ENCODE data around the gene HOXA9.

Gene HOXA9

DNA sequence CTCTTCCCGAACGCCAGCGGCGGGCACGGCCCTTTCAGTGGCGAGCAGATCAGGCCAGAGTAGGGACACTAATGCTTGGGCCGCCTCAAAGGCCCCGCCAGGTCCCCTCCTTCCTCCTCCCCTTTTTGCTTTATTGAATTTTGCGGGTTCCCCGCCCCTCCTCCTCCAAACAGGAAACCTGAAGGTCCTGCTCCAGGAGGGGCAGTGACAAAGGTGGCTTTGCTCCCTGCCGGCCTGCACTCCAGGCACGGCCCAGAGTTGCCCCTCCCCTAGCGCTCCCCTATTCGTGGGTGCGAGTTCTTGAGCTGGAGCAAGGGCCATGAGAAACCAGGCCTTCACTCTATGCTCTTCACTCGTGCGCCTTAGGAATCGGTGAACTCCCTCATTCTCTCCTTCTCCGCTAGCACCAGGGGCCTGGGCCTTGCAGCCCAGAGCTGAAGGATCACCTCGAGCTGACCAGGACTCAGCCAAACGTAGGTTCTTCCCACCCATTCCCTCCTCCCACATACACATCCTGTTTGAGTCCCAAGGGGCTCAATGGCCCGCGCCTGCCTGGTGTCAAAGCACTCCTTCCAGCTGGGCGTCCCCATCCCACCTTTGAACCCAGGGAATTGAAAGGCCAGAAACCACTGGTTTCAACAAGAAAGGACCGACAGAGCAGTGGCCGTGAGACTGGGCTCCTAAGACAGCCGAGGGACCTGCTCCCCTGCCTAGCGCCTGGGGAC lies 17.1 kb downstream of the HOXA9 start (continued):
- TF ChIP-seq, protein P1, sequence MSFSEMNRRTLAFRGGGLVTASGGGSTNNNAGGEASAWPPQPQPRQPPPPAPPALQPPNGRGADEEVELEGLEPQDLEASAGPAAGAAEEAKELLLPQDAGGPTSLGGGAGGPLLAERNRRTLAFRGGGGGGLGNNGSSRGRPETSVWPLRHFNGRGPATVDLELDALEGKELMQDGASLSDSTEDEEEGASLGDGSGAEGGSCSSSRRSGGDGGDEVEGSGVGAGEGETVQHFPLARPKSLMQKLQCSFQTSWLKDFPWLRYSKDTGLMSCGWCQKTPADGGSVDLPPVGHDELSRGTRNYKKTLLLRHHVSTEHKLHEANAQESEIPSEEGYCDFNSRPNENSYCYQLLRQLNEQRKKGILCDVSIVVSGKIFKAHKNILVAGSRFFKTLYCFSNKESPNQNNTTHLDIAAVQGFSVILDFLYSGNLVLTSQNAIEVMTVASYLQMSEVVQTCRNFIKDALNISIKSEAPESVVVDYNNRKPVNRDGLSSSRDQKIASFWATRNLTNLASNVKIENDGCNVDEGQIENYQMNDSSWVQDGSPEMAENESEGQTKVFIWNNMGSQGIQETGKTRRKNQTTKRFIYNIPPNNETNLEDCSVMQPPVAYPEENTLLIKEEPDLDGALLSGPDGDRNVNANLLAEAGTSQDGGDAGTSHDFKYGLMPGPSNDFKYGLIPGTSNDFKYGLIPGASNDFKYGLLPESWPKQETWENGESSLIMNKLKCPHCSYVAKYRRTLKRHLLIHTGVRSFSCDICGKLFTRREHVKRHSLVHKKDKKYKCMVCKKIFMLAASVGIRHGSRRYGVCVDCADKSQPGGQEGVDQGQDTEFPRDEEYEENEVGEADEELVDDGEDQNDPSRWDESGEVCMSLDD (tag by site-specific recombination; IDR thresholded peaks at IDR 0.05), result peak; percentile 49
- TF ChIP-seq ZNF623 (tag by site-specific recombination; IDR thresholded peaks at IDR 0.05) (no peak), ZNF626 (tag by site-specific recombination; IDR thresholded peaks at IDR 0.05) (no peak), ZNF747 (tag by site-specific recombination; IDR thresholded peaks at IDR 0.05) (no peak), ZNF776 (tag by site-specific recombination; IDR thresholded peaks at IDR 0.05; ENCODE audit: borderline replicate concordance) (no peak), ZNF621 (tag by site-specific recombination; IDR thresholded peaks at IDR 0.05) (no peak), KLF7 (tag by site-specific recombination; IDR thresholded peaks at IDR 0.05; ENCODE audit: borderline replicate concordance) (no peak; the same call in 1 of the 2 replicates), ZSCAN16 (tag by site-specific recombination; IDR thresholded peaks at IDR 0.05) (no peak), ZNF658 (tag by site-specific recombination; IDR thresholded peaks at IDR 0.05) (no peak), ZNF214 (tag by site-specific recombination; IDR thresholded peaks at IDR 0.05; ENCODE audit: borderline replicate concordance) (no peak), ZNF571 (tag by site-specific recombination; IDR thresholded peaks at IDR 0.05) (no peak), PRDM1 (tag by site-specific recombination; IDR thresholded peaks at IDR 0.05) (no peak), GFI1B (tag by site-specific recombination; IDR thresholded peaks at IDR 0.05) (no peak), MYNN (tag by site-specific recombination; IDR thresholded peaks at IDR 0.05; ENCODE audit: borderline replicate concordance) (no peak), ZNF426 (tag by site-specific recombination; IDR thresholded peaks at IDR 0.05) (no peak), ZNF133 (tag by site-specific recombination; IDR thresholded peaks at IDR 0.05) (no peak), ZNF416 (tag by site-specific recombination; IDR thresholded peaks at IDR 0.05) (no peak), ZNF114 (tag by site-specific recombination; IDR thresholded peaks at IDR 0.05) (no peak), ZNF239 (tag by site-specific recombination; IDR thresholded peaks at IDR 0.05) (no peak), ZNF76 (tag by site-specific recombination; IDR thresholded peaks at IDR 0.05; ENCODE audit: borderline replicate concordance, low read depth) (no peak), ZBTB48 (tag by site-specific recombination; IDR thresholded peaks at IDR 0.05) (peak; percentile 53; the same call in 1 of the 2 replicates), ZNF174 (tag by site-specific recombination; IDR thresholded peaks at IDR 0.05) (no peak), ZFP41 (tag by site-specific recombination; IDR thresholded peaks at IDR 0.05; ENCODE audit: borderline replicate concordance) (no peak), GLIS2 (tag by site-specific recombination; IDR thresholded peaks at IDR 0.05) (peak; percentile 60), HOXD13 (CRISPR knock-in tag; IDR thresholded peaks at IDR 0.05; ENCODE audit: borderline replicate concordance) (no peak), ZNF785 (tag by site-specific recombination; IDR thresholded peaks at IDR 0.05) (no peak)
- TF ChIP-seq, protein P2, sequence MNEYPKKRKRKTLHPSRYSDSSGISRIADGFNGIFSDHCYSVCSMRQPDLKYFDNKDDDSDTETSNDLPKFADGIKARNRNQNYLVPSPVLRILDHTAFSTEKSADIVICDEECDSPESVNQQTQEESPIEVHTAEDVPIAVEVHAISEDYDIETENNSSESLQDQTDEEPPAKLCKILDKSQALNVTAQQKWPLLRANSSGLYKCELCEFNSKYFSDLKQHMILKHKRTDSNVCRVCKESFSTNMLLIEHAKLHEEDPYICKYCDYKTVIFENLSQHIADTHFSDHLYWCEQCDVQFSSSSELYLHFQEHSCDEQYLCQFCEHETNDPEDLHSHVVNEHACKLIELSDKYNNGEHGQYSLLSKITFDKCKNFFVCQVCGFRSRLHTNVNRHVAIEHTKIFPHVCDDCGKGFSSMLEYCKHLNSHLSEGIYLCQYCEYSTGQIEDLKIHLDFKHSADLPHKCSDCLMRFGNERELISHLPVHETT (tag by site-specific recombination; IDR thresholded peaks at IDR 0.05), result no peak
- TF ChIP-seq, protein P3, sequence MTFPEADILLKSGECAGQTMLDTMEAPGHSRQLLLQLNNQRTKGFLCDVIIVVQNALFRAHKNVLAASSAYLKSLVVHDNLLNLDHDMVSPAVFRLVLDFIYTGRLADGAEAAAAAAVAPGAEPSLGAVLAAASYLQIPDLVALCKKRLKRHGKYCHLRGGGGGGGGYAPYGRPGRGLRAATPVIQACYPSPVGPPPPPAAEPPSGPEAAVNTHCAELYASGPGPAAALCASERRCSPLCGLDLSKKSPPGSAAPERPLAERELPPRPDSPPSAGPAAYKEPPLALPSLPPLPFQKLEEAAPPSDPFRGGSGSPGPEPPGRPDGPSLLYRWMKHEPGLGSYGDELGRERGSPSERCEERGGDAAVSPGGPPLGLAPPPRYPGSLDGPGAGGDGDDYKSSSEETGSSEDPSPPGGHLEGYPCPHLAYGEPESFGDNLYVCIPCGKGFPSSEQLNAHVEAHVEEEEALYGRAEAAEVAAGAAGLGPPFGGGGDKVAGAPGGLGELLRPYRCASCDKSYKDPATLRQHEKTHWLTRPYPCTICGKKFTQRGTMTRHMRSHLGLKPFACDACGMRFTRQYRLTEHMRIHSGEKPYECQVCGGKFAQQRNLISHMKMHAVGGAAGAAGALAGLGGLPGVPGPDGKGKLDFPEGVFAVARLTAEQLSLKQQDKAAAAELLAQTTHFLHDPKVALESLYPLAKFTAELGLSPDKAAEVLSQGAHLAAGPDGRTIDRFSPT (tag by site-specific recombination; IDR thresholded peaks at IDR 0.05), result no peak
- TF ChIP-seq, protein P4, sequence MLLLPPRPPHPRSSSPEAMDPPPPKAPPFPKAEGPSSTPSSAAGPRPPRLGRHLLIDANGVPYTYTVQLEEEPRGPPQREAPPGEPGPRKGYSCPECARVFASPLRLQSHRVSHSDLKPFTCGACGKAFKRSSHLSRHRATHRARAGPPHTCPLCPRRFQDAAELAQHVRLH (tag by site-specific recombination; IDR thresholded peaks at IDR 0.05), result no peak
- TF ChIP-seq, protein P5, sequence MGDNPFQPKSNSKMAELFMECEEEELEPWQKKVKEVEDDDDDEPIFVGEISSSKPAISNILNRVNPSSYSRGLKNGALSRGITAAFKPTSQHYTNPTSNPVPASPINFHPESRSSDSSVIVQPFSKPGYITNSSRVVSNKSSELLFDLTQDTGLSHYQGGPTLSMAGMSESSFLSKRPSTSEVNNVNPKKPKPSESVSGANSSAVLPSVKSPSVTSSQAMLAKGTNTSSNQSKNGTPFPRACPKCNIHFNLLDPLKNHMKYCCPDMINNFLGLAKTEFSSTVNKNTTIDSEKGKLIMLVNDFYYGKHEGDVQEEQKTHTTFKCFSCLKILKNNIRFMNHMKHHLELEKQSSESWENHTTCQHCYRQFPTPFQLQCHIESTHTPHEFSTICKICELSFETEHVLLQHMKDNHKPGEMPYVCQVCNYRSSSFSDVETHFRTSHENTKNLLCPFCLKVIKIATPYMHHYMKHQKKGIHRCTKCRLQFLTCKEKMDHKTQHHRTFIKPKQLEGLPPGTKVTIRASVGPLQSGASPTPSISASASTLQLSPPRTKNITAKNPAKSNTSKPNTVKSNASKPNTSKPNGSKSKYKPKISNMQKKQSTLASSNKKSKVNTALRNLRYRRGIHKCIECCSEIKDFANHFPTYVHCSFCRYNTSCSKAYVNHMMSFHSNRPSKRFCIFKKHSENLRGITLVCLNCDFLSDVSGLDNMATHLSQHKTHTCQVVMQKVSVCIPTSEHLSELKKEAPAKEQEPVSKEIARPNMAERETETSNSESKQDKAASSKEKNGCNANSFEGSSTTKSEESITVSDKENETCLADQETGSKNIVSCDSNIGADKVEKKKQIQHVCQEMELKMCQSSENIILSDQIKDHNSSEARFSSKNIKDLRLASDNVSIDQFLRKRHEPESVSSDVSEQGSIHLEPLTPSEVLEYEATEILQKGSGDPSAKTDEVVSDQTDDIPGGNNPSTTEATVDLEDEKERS (tag by site-specific recombination; IDR thresholded peaks at IDR 0.05), result no peak
